K562 (cell line): ENCODE measurements around the gene CACNB1. TPM values are rescaled to one million over a fixed set of nuclear protein-coding genes. Genes with fewer than 3 reads are reported as not detected.

Experiments used
- ATAC-seq: fragments of 200-7000 bp; cut with Tn5 transposase; 3 replicates; pipeline ENCODE4 v1.9.1; 2020; ENCODE audit warnings: moderate library complexity
- BruUV-seq: library from RNA; stranded (reverse); fragments of 400-500 nt; replicated peaks from 2 replicates; lab custom pipeline; 2021; lab: Mats Ljungman, UMichigan
- CTCF ChIA-PET: fragments of 300-600 bp; formaldehyde crosslinking; extraction: SDS; loops from one replicate; lab custom pipeline; 2021; ENCODE audit warnings: low intra/inter-chr PET ratio; lab: Yijun Ruan, JAX
- POLR2A ChIA-PET: fragments of 300-600, 350-650 bp; sonication (Branson Sonifier 250); formaldehyde crosslinking; extraction: SDS; loops from one replicate; lab custom pipeline; 2021; ENCODE audit warnings: antibody characterized with exemption, inconsistent platforms; lab: Yijun Ruan, JAX
- DNase-seq, 4 experiments: peaks; one replicate each; pipeline versions ENCODE4 v3.0.0 to v3.0.0-alpha.2; 2011 to 2018; ENCODE audit warnings: low spot score in 3 of 4, mixed read lengths in 3 of 4; ENCODE audit errors: extremely low read depth in 1 of 4
- FAIRE-seq: peaks from 2 replicates; lab custom pipeline; 2011; peaks lifted over from hg19 to GRCh38; lab: Jason Lieb, UNC
- H2AFZ ChIP-seq: 2 replicates; pipeline ENCODE4 v1.6.0; 2011; ENCODE audit warnings: low read depth, low read length, control low read depth, inconsistent platforms
- H3K27ac ChIP-seq: fragments of 200-600 bp; 3 replicates; pipeline ENCODE4 v1.8.0; 2011; ENCODE audit warnings: low read depth, mild to moderate bottlenecking, control low read depth, inconsistent platforms, low read length, moderate library complexity, mixed read lengths; ENCODE audit errors: extremely low read depth
- H3K27me3 ChIP-seq, 2 experiments: fragments of 300-600 bp in 1 of 2; 2 replicates in 1 of 2; 3 replicates in 1 of 2; pipeline versions ENCODE4 v1.6.0 to v1.8.0; 2011; ENCODE audit warnings: inconsistent platforms in 2 of 2, low read length in 2 of 2, mild to moderate bottlenecking in 1 of 2, mixed read lengths in 1 of 2, moderate library complexity in 1 of 2; ENCODE audit not compliant: control insufficient read depth in 2 of 2, insufficient read depth in 2 of 2
- H3K36me3 ChIP-seq: fragments of 300-600 bp; 3 replicates; pipeline ENCODE4 v1.8.0; 2011; ENCODE audit warnings: mild to moderate bottlenecking, low read length, inconsistent platforms; ENCODE audit not compliant: control insufficient read depth, insufficient read depth
- H3K4me1 ChIP-seq, 2 experiments: fragments of 200-600 bp in 1 of 2; replicated peaks in 1 of 2; 2 replicates in 1 of 2; 3 replicates in 1 of 2; pipeline versions ENCODE4 v1.5.1 to v1.8.0; 2011; ENCODE audit warnings: inconsistent platforms in 2 of 2, low read length in 2 of 2, mild to moderate bottlenecking in 1 of 2, mixed read lengths in 1 of 2, moderate library complexity in 1 of 2; ENCODE audit not compliant: control insufficient read depth in 2 of 2, insufficient read depth in 2 of 2
- H3K4me2 ChIP-seq: 2 replicates; pipeline ENCODE4 v1.6.1; 2011; ENCODE audit warnings: low read length, control low read depth, inconsistent platforms, mixed read lengths; ENCODE audit not compliant: insufficient read depth
- H3K4me3 ChIP-seq: fragments of 200-600 bp; sonication (generic), shearing (Covaris generic); 2 replicates; pipeline ENCODE4 v1.5.1; 2016; ENCODE audit warnings: control low read depth, inconsistent platforms
- H3K79me2 ChIP-seq: fragments of 200-600 bp; 3 replicates; pipeline ENCODE4 v1.8.0; 2011; ENCODE audit warnings: low read length, inconsistent platforms; ENCODE audit not compliant: control insufficient read depth, insufficient read depth
- H3K9ac ChIP-seq, 2 experiments: 2 replicates each; pipeline versions ENCODE4 v1.6.0 to v1.6.1; 2011; ENCODE audit warnings: low read depth in 2 of 2, low read length in 2 of 2, control low read depth in 1 of 2, inconsistent platforms in 1 of 2, mild to moderate bottlenecking in 1 of 2, mixed read lengths in 1 of 2; ENCODE audit not compliant: insufficient read depth in 1 of 2
- H3K9me1 ChIP-seq: one replicate; pipeline ENCODE4 v1.6.0; 2011; ENCODE audit warnings: inconsistent platforms, mild to moderate bottlenecking, low read length, moderate library complexity; ENCODE audit not compliant: control insufficient read depth, insufficient read depth
- H3K9me3 ChIP-seq: replicated peaks from 2 replicates; pipeline ENCODE4 v1.5.1; 2011; ENCODE audit warnings: low read depth, low read length, inconsistent platforms; ENCODE audit not compliant: control insufficient read depth, insufficient read depth
- H4K20me1 ChIP-seq: replicated peaks from 2 replicates; pipeline ENCODE4 v1.6.1; 2011; ENCODE audit warnings: low read length, inconsistent platforms, mixed read lengths; ENCODE audit not compliant: control insufficient read depth, insufficient read depth
- ATF3 ChIP-seq, 2 experiments: fragments of 450-650 bp in 1 of 2; sonication (generic) in 1 of 2; formaldehyde crosslinking in 1 of 2; IDR thresholded peaks in 1 of 2; conservative IDR thresholded peaks in 1 of 2; 2 replicates each; pipeline versions ENCODE4 v1.6.1 to v1.8.1; 2016 to 2023; ENCODE audit warnings: mild to moderate bottlenecking in 2 of 2, moderate library complexity in 2 of 2, inconsistent platforms in 1 of 2, missing genetic modification reagents in 1 of 2
- CEBPB ChIP-seq: fragments of 450-650 bp; IDR thresholded peaks from 2 replicates; pipeline ENCODE4 v1.6.1; 2016; ENCODE audit warnings: missing genetic modification characterization, missing compliant biosample characterization
- CEBPG ChIP-seq, 3 experiments: fragments of 200-800 bp in 1 of 3; sonication (Bioruptor generic) in 1 of 3; sonication (generic) in 1 of 3; formaldehyde crosslinking in 1 of 3; IDR thresholded peaks in 2 of 3; conservative IDR thresholded peaks in 1 of 3; 2 replicates each; pipeline versions ENCODE4 v1.6.1 to v1.8.0; 2016 to 2022; ENCODE audit warnings: missing compliant biosample characterization in 2 of 3, missing genetic modification characterization in 2 of 3, mild to moderate bottlenecking in 1 of 3, missing genetic modification reagents in 1 of 3
- RAD21 ChIP-seq, 2 experiments: fragments of 250-450 bp in 1 of 2; fragments of 450-650 bp in 1 of 2; sonication (Bioruptor Pico) in 1 of 2; formaldehyde crosslinking in 1 of 2; IDR thresholded peaks in 1 of 2; conservative IDR thresholded peaks in 1 of 2; 2 replicates each; pipeline versions ENCODE4 v1.4.0 to v1.8.0; 2020 to 2022; ENCODE audit warnings: mild to moderate bottlenecking in 2 of 2, moderate library complexity in 1 of 2
- WGBS: fragments of 100-300 bp; shearing (Covaris generic); methylation state at CpG from one replicate; pipeline ENCODE4 v1.1.6; 2016; ENCODE audit warnings: low coverage, mixed read lengths; ENCODE audit not compliant: insufficient coverage; ENCODE audit errors: missing lambda C conversion rate; 5-methylcytosine and 5-hydroxymethylcytosine counted together
- in situ Hi-C: fragments of 300-500 bp; cut with MboI; formaldehyde crosslinking; loops from 4 replicates; pipeline ENCODE4 v1.15.0; 2018; ENCODE audit warnings: inconsistent platforms, mixed read lengths
- intact Hi-C: fragments of 100-400 bp; cut with micrococcal nuclease; formaldehyde crosslinking; loops from 2 replicates; pipeline ENCODE4 v1.14.2; 2022
- polyA plus RNA-seq, 8 experiments: library from polyadenylated mRNA; depleted of rRNA in 4 of 8; stranded (reverse) in 5 of 8; unstranded in 3 of 8; fragments of >200 nt; fragmentation: Nextera tagmentation in 2 of 8; fragmentation: Illumina TruSeq in 1 of 8; extraction: Ambion mirVana in 2 of 8; extraction: Trizol in 1 of 8; gene quantifications; 2 replicates each; pipeline versions ENCODE4 v1.2.1 to v1.2.3, GENCODE V29; 2011 to 2014; ENCODE audit warnings: inconsistent platforms in 1 of 8, missing spikeins in 1 of 8
- total RNA-seq, 7 experiments: library from RNA; depleted of rRNA in 6 of 7; stranded (reverse); fragments of >200 nt in 6 of 7; fragmentation: Illumina TruSeq in 2 of 7; extraction: Trizol in 2 of 7; gene quantifications; 2 replicates each; pipeline versions ENCODE4 v1.2.1 to v1.2.3, GENCODE V29; 2011 to 2021; ENCODE audit warnings: low replicate concordance in 1 of 7

CACNB1 gene
- total and polyA plus RNA-seq, 9 of the 15 experiments (the other 6 are each of a cell fraction or from before 2014, with no cell fraction given), result 0.08 to 7.4 (median 3.0) TPM

- Histone ChIP-seq H3K27me3 (no peaks in the 10 kb centered on the region), H3K79me2 (no peaks in the 10 kb centered on the region)
- POLR2A ChIA-PET, result interaction anchor here (0.5 to 1.3 kb wide), 6 partner anchors 8 to 310 kb away, joined by 3 to 5 read pairs (median 3); no protein-coding TSS in a partner anchor
Observed at GRCh38 chr17:39183045-39183444, 14.4 kb downstream of the CACNB1 start.

More at GRCh38 chr17:39183045-39183444, 14.4 kb downstream of the CACNB1 start:
- Histone ChIP-seq H3K27ac (no peak overlapping the region), H3K4me1 (peaks cover 0 to 6% of the 10 kb centered on the region in 2 experiments; a peak in 2 of 5 replicates), H3K9me1 (no peaks in the 10 kb centered on the region), H3K9ac (no peak overlapping the region), H4K20me1 (no peaks in the 10 kb centered on the region; the same call in 1 of the 2 replicates), H2AFZ (no peak overlapping the region), H3K9me3 (no peaks in the 10 kb centered on the region), H3K4me2 (no peak overlapping the region), H3K4me3 (no peak overlapping the region), H3K36me3 (peaks cover 34% of the 10 kb centered on the region; the same call in 1 of the 3 replicates)
- 86% methylated on average over 5 of the region's 5 CpGs for WGBS
- intact Hi-C loops, result no loop called here
- FAIRE-seq (no peak), ATAC-seq (no peak), DNase-seq (no peak)
- CTCF ChIA-PET, result no interaction called here
- TF ChIP-seq CEBPB (tag) (0 out of 2 replicates have a peak, but pooled peaks have one; percentile 10), RAD21 (CRISPR knock-in tag; conservative IDR thresholded peaks at IDR 0.05 in 1 of 2, IDR thresholded peaks at IDR 0.05 in 1 of 2) (no peak), ATF3 (IDR thresholded peaks at IDR 0.05) (peak; percentile 68), ATF3 (CRISPR knock-in tag; conservative IDR thresholded peaks at IDR 0.05) (no peak), CEBPG (CRISPR knock-in tag; IDR thresholded peaks at IDR 0.05) (no peak), CEBPG (tag; conservative IDR thresholded peaks at IDR 0.05 in 1 of 2, IDR thresholded peaks at IDR 0.05 in 1 of 2) (0 out of 4 replicates have a peak, but pooled peaks of 1 of the 2 experiments have one; percentile 35)
- no TSS peak for BruUV-seq
- in situ Hi-C loops, result no loop called here
